CMK (cell line): ENCODE results near the gene C3orf20.
"Not testable (repeated sequence)": the region's sequence is repeated elsewhere in the genome, so short reads cannot be mapped to it uniquely, and the experiment has no call there.

Experiments used
- DNase-seq: peaks from one replicate; pipeline ENCODE4 v3.0.0-alpha.2; 2010; ENCODE audit warnings: low read depth

C3orf20 gene

GRCh38 chr3:14700891-14701290 lies 25.9 kb downstream of the C3orf20 start:
- no peak for DNase-seq

GRCh38 chr3:14701676-14702075 lies 26.7 kb downstream of the C3orf20 start:
- DNase-seq, result no peak

- no peak for DNase-seq
Observed at GRCh38 chr3:14703128-14703750, 28.3 kb downstream of the C3orf20 start.

GRCh38 chr3:14703791-14704190 lies 28.9 kb downstream of the C3orf20 start:
- no peak for DNase-seq

GRCh38 chr3:14706096-14706495 lies 31.2 kb downstream of the C3orf20 start:
- DNase-seq, result no peak

GRCh38 chr3:14716591-14716990 lies 41.6 kb downstream of the C3orf20 start:
- no peak for DNase-seq

- DNase-seq, result no peak
Observed at GRCh38 chr3:14717307-14717706, 42.4 kb downstream of the C3orf20 start.

- no peak for DNase-seq
Observed at GRCh38 chr3:14718539-14718938, 43.6 kb downstream of the C3orf20 start.

GRCh38 chr3:14719006-14719405 lies 44.1 kb downstream of the C3orf20 start:
- DNase-seq, result no peak

- DNase-seq, result no peak
Observed at GRCh38 chr3:14721126-14721864, 46.4 kb downstream of the C3orf20 start.

- DNase-seq, result no peak
Observed at GRCh38 chr3:14725013-14725412, 50.1 kb downstream of the C3orf20 start.

GRCh38 chr3:14725564-14726440 lies 50.9 kb downstream of the C3orf20 start:
- DNase-seq, result no peak

- DNase-seq, result no peak
Observed at GRCh38 chr3:14726441-14726780, 51.5 kb downstream of the C3orf20 start.

- no peak for DNase-seq
Observed at GRCh38 chr3:14728113-14728512, 53.2 kb downstream of the C3orf20 start.

- DNase-seq, result no peak
Observed at GRCh38 chr3:14730703-14731382, 55.9 kb downstream of the C3orf20 start.

- DNase-seq, result no peak
Observed at GRCh38 chr3:14740983-14741382, 66.0 kb downstream of the C3orf20 start.

- no peak for DNase-seq
Observed at GRCh38 chr3:14741510-14741909, 66.6 kb downstream of the C3orf20 start.

GRCh38 chr3:14744556-14744955 lies 69.6 kb downstream of the C3orf20 start:
- no peak for DNase-seq

- no peak for DNase-seq
Observed at GRCh38 chr3:14750650-14751049, 75.7 kb downstream of the C3orf20 start.

GRCh38 chr3:14752979-14753378 lies 78.0 kb downstream of the C3orf20 start:
- not testable (repeated sequence) for DNase-seq

- DNase-seq, result no peak
Observed at GRCh38 chr3:14757153-14757700, 82.3 kb downstream of the C3orf20 start.

GRCh38 chr3:14758297-14758696 lies 83.4 kb downstream of the C3orf20 start:
- DNase-seq, result no peak
